ENCODE results near the gene BACH2.

- TF ChIP-seq EZH2 (IDR thresholded peaks at IDR 0.05; ENCODE audit: insufficient read depth, poor library complexity, severe bottlenecking), result no peak
- no peak for TF ChIP-seq EZH2phosphoT487 (IDR thresholded peaks at IDR 0.05; ENCODE audit: insufficient read depth, low read depth)
Measured at GRCh38 chr6:90162648-90163387, 133.8 kb downstream of the BACH2 start.

Data from GM23248 (cell line).